ENCODE results near the gene ACAP2.
"Not testable (repeated sequence)": the region's sequence is repeated elsewhere in the genome, so short reads cannot be mapped to it uniquely, and the experiment has no call there.

The ACAP2 gene

GRCh38 chr3:195245531-195245951 is 197.3 kb downstream of the ACAP2 start:
- no peak for DNase-seq (ENCODE audit: low spot score)

DNA sequence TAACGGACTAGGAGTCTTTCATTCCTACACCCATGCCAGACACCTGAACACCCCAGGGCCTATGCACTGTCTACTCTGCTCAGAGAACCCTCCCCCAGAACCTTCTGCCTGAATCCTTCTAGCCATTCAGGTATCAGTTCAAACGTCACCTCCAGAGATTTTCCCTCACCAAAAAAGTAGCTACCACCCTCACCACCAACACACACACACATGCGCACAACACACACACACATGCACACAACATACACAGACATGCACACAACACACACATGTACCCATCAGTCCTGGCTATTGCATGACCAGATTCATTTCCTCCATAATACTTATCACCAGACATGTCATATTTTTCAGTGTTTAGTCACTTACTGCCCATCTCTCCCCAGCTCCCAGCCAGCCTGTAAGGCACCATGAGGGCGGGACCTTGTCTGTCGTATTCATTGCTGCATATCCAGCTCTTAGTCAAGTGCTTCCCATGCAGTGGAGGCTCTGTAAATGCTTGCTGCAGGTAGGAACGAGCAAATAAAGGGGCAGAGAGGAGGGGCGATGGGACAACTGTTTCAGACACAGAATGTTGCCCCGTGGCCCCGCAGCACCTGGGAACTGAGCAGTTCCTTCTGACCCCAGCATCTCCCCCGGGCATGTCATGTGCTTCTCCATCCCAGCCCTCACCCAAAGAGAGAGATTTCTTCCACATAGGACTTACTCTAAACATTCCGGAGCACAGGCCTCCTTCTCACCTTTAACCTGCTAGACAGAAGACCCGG is 201.0 kb downstream of the ACAP2 start:
- DNase-seq (ENCODE audit: low spot score), result no peak

GRCh38 chr3:195240939-195241338 is 201.9 kb downstream of the ACAP2 start:
- DNase-seq (ENCODE audit: low spot score), result no peak

- no peak for DNase-seq (ENCODE audit: low spot score)
Measured at GRCh38 chr3:195240171-195240701, 202.6 kb downstream of the ACAP2 start.

GRCh38 chr3:195239121-195239520 is 203.7 kb downstream of the ACAP2 start:
- no peak for DNase-seq (ENCODE audit: low spot score)

DNA sequence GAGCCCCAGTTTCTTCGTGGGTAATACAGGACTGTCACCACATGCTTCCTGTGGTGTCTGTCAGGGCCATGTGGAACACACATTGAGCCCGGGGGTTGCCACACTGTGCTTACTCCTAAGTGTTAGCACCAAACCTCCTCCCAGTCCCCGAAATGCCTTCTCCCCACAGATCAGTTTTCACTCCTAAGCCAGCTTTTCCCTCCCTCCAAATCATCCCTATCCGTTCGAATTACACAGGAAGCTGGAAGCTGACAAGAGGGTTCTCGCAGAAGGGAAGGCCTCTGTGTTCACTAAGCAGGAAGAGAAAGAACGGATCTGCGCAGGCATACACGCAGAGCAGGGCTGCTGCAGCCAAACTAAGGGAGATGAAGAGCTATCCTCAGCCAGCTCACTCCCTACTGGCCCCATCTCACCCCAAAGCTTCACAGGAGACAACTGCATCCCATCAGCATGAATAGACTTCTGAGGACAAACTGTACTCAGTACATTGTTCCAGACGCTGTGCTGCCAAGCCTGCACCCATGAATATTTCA is 204.2 kb downstream of the ACAP2 start:
- no peak for DNase-seq (ENCODE audit: low spot score)

- DNase-seq (ENCODE audit: low spot score), result no peak
Measured at GRCh38 chr3:195238081-195238571, 204.7 kb downstream of the ACAP2 start.

DNA sequence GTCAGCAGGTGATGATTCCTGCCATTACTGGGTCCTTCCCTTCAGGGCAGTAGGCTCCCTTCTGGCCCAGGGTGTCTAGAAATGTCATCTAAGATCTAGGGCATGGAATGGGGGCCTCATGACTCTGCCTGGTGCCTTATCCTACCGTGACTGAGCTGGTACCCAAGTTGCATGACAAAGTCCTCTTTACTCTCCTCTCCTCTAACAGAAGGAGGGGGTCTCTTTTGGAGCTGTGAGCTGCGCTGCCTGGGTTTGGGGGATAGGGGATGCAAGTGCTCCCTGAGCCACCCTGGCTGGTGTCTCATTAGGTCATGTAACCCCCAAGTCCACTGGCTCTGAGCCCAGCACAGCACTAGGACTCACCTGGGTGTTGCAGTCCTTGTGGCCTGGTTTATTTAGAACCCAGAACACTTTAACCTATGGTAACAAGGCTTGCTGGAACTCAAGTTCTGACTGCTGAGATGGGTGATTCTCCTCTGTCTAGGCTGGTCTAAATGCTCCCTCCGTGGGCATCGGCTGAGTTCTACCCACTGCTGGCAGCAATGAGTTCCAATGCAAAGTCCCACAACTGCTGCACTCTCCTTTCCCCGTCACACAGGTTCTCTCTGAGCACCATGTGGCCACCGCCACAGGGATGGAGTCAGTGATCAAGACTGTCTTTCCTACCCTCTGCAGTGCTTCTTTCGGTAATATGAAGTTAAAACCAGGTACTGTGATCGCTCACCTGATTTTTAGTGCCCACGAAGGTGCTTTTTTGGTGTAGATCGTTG is 205.8 kb downstream of the ACAP2 start:
- no peak for DNase-seq (ENCODE audit: low spot score)

DNA sequence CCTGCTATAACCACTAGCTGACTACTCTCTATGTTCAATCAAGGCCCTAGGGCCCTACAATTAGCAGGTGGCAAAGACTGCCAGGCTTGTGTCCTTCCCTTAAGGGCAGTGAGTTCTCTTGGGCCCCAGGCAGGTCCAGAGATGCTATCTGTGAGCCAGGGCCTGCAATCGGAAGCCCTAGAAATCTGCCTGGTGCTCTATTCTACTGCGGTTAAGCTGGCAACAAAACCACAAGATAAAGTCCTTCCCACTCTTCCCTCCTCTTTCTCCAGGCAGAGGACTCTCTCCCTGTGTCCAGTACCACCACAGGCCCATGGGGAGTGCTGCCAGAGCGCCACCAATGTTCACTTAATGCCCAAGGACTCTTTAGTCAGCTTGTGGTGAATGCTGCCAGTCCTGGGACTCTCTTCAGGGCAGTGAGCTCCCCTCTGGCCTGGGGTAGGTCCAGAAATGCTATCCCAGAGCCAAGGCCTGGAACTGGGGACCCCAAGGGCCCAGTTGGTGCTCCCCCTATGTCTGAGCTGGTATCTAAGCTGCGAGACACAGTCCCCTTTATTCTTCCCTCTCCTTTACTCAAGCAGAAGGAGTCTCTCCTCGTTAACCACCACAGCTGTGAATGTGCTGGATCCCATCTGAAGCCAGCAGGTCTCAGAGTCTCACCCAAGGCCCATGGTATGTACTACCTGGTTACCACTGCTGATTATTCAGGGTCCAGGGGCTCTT is 206.6 kb downstream of the ACAP2 start:
- no peak for DNase-seq (ENCODE audit: low spot score)

- DNase-seq (ENCODE audit: low spot score), result no peak
Measured at GRCh38 chr3:195230244-195230643, 212.6 kb downstream of the ACAP2 start.

DNA sequence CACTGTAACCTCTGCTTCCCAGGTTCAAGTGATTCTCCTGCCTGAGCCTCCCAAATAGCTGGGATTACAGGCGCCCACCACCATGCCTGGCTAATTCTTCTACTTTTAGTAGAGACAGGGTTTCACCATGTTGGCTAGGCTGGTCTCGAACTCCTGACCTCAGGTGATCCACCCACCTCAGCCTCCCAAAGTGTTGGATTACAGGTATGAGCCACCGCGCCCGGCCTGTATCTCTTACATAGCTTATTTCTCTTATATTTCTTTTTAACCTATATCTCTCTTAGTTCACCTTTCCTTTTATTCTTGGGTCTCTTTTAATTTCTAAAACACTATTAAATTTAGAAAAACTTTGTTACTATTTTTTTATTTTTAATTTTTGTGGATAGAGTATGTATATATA is 213.9 kb downstream of the ACAP2 start:
- DNase-seq (ENCODE audit: low spot score), result not testable (repeated sequence)

DNA sequence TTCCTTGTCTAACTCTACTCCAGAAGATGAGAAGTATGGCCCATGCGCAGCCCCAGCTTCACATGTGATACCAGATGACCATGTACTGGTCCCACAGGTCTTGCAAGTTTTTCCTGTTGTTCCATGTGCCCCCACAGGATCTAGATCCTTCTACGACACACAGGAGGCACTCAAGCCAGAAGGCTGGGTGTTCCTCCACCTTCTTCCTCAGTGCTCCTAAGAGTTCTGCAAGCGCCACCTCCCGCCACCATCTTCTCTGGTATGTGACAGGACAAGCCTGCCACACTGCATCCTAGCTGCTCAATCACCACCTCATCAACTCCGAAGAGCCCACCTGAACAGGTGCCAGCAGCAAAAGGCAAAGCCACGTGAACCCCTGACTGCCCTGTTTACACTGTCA is 214.9 kb downstream of the ACAP2 start:
- no peak for DNase-seq (ENCODE audit: low spot score)

- DNase-seq (ENCODE audit: low spot score), result no peak
Measured at GRCh38 chr3:195226900-195227447, 215.8 kb downstream of the ACAP2 start.

GRCh38 chr3:195226445-195226844 is 216.4 kb downstream of the ACAP2 start:
- DNase-seq (ENCODE audit: low spot score), result no peak

DNA sequence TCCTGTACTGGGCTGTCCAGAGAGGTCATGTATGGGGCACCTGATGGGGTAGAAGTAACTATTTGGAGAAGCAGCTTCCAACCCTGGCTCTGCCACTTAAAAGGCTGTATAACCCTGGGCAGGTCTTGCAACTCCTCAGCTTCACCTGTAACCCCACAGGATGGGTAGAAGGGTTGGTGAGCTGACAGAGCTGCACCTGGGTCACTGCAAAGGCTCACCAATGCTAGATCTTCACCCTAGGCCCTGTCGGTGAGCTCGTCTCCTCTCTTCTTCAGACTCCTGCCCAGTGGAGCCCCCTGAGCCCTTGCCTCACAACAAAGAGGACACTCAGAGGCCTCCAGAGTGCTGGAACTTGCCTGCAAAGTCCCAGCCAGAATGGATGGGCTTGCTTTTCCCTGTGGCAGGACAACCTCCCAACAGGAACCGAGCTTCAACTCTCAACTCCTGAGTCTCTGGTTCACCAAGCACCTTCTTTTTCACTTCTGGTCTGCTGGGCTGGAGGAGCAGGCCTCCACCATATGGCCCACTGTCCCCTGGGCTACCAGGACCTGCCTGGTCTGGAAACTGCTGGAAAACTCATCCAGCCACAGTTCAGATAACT is 217.7 kb downstream of the ACAP2 start:
- no peak for DNase-seq (ENCODE audit: low spot score)
